Progenitor cell of endocrine pancreas (in vitro differentiated cells): ENCODE data around the gene UQCC5. TPM values are rescaled to one million over a fixed set of nuclear protein-coding genes. Genes with fewer than 3 reads are reported as not detected.

Source experiments
- DNase-seq: peaks from one replicate; pipeline ENCODE4 v3.0.0; 2021; ENCODE audit warnings: low spot score; ENCODE audit not compliant: unreplicated experiment
- H3K27ac Mint-ChIP-seq: 2 replicates; pipeline ENCODE4 v1.8.0; 2021; ENCODE audit warnings: mild to moderate bottlenecking, moderate library complexity, mixed read lengths
- H3K27me3 Mint-ChIP-seq: 2 replicates; pipeline ENCODE4 v1.8.0; 2021; ENCODE audit warnings: mixed read lengths
- H3K36me3 Mint-ChIP-seq: 2 replicates; pipeline ENCODE4 v1.8.0; 2022; ENCODE audit warnings: mixed read lengths; ENCODE audit not compliant: insufficient read depth
- H3K4me1 Mint-ChIP-seq: 2 replicates; pipeline ENCODE4 v1.8.0; 2021; ENCODE audit warnings: low read depth, mixed read lengths
- H3K4me3 Mint-ChIP-seq: 2 replicates; pipeline ENCODE4 v1.8.0; 2021; ENCODE audit warnings: low read depth, mild to moderate bottlenecking, moderate library complexity, mixed read lengths
- H3K9me3 Mint-ChIP-seq: 2 replicates; pipeline ENCODE4 v1.8.0; 2021; ENCODE audit warnings: low read depth, mixed read lengths
- total RNA-seq: library from RNA; stranded (reverse); gene quantifications from 2 replicates; pipeline ENCODE4 v1.2.1, GENCODE V29; 2021
- TF ChIP-seq, protein P1 (sequence below): fragments of 200-600 bp; sonication (generic); IDR thresholded peaks from one replicate; pipeline ENCODE4 v1.5.0; 2021; ENCODE audit warnings: antibody characterized with exemption, mild to moderate bottlenecking; ENCODE audit not compliant: unreplicated experiment

The UQCC5 gene
- total RNA-seq, 1 donor from 2014 or later = 14.2 TPM

GRCh38 chr3:52518723-52519444 lies 17.5 kb upstream of the UQCC5 start:
- H3K27me3 Mint-ChIP-seq = peaks cover 6% of the 10 kb centered on the region
- no peaks in the 10 kb centered on the region for H3K36me3 Mint-ChIP-seq
- TF ChIP-seq, protein P1, sequence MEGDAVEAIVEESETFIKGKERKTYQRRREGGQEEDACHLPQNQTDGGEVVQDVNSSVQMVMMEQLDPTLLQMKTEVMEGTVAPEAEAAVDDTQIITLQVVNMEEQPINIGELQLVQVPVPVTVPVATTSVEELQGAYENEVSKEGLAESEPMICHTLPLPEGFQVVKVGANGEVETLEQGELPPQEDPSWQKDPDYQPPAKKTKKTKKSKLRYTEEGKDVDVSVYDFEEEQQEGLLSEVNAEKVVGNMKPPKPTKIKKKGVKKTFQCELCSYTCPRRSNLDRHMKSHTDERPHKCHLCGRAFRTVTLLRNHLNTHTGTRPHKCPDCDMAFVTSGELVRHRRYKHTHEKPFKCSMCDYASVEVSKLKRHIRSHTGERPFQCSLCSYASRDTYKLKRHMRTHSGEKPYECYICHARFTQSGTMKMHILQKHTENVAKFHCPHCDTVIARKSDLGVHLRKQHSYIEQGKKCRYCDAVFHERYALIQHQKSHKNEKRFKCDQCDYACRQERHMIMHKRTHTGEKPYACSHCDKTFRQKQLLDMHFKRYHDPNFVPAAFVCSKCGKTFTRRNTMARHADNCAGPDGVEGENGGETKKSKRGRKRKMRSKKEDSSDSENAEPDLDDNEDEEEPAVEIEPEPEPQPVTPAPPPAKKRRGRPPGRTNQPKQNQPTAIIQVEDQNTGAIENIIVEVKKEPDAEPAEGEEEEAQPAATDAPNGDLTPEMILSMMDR = no peak
- DNase-seq = no peak
- H3K4me1 Mint-ChIP-seq = peaks cover 3% of the 10 kb centered on the region
- H3K27ac Mint-ChIP-seq = no peak overlapping the region
- no peaks in the 10 kb centered on the region for H3K9me3 Mint-ChIP-seq
- H3K4me3 Mint-ChIP-seq = no peak overlapping the region

DNA sequence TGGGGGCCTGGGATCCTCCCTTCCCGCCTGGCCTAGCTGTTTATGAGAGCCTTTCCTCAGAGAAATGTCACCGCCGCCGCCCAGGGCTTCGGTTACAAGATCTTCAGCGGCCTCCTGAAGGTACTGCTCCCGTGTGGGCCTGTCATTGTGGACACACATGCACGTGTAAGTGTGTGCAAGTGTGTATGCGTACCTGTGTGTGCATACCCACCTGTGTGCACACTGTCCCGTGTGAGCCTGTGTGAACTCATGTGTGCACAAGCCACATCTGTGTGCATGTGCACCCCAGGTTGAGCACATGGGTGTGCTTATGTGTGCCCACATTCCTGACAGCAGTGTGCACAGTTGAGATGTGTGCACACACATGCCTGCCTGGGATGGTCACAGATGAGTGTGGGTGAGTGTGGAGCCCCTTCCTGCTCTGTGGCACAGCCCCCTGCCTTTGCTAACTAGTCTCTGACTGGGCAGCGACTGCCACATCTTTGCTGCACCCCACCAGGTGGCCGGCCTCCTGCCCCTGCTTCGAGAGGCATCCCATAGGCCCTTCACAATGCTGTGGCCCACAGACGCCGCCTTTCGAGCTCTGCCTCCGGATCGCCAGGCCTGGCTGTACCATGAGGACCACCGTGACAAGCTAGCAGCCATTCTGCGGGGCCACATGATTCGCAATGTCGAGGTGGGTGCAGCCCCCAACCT lies 16.8 kb upstream of the UQCC5 start:
- Mint-ChIP-seq H3K27ac (no peak overlapping the region), H3K27me3 (peaks cover 6% of the 10 kb centered on the region), H3K36me3 (peaks cover 4% of the 10 kb centered on the region), H3K4me3 (no peak overlapping the region), H3K4me1 (peaks cover 3% of the 10 kb centered on the region), H3K9me3 (no peaks in the 10 kb centered on the region)
- TF ChIP-seq, protein P1 = no peak
- DNase-seq = no peak

GRCh38 chr3:52520141-52520667 lies 16.2 kb upstream of the UQCC5 start:
- no peaks in the 10 kb centered on the region for H3K9me3 Mint-ChIP-seq

GRCh38 chr3:52520716-52521487 lies 15.5 kb upstream of the UQCC5 start:
- Mint-ChIP-seq H3K27ac (no peak overlapping the region), H3K4me3 (no peak overlapping the region), H3K27me3 (peaks cover 3% of the 10 kb centered on the region), H3K4me1 (peaks cover 1% of the 10 kb centered on the region), H3K9me3 (no peaks in the 10 kb centered on the region), H3K36me3 (peaks cover 4% of the 10 kb centered on the region)
- TF ChIP-seq, protein P1 = no peak
- DNase-seq = no peak

More at GRCh38 chr3:52520141-52520667, 16.2 kb upstream of the UQCC5 start:
- DNase-seq = no peak
- Mint-ChIP-seq H3K4me3 (no peak overlapping the region), H3K27me3 (peaks cover 5% of the 10 kb centered on the region), H3K27ac (no peak overlapping the region), H3K4me1 (peaks cover 2% of the 10 kb centered on the region), H3K36me3 (peaks cover 4% of the 10 kb centered on the region)
- TF ChIP-seq, protein P1 = no peak

- DNase-seq = no peak
- Mint-ChIP-seq H3K4me1 (peaks cover 1% of the 10 kb centered on the region), H3K9me3 (no peaks in the 10 kb centered on the region), H3K36me3 (peaks cover 6% of the 10 kb centered on the region), H3K4me3 (no peak overlapping the region), H3K27ac (no peak overlapping the region), H3K27me3 (peaks cover 3% of the 10 kb centered on the region)
- TF ChIP-seq, protein P1 = no peak
Observed at GRCh38 chr3:52521488-52521824, 14.9 kb upstream of the UQCC5 start.
